Cardiac fibroblast (primary cell): Measurements from ENCODE around the gene POU2F1.

Source experiments
- DNase-seq, 2 donors: peaks; one replicate each; pipeline versions ENCODE4 v3.0.0 to v3.0.0-alpha.2; 2010; ENCODE audit warnings: low read depth in 2 of 2
- H3K4me3 ChIP-seq, 2 donors: replicated peaks in 1 of 2; 1 replicate in 1 of 2; 2 replicates in 1 of 2; pipeline ENCODE4 v1.5.1; 2011; ENCODE audit warnings: low read depth in 2 of 2, low read length in 2 of 2, mild to moderate bottlenecking in 2 of 2, moderate library complexity in 1 of 2
- TF ChIP-seq, protein P1 (sequence below): IDR thresholded peaks from one replicate; pipeline ENCODE4 v1.5.1; 2011; ENCODE audit warnings: low read depth, mild to moderate bottlenecking, low read length, inconsistent platforms

The POU2F1 gene

DNA sequence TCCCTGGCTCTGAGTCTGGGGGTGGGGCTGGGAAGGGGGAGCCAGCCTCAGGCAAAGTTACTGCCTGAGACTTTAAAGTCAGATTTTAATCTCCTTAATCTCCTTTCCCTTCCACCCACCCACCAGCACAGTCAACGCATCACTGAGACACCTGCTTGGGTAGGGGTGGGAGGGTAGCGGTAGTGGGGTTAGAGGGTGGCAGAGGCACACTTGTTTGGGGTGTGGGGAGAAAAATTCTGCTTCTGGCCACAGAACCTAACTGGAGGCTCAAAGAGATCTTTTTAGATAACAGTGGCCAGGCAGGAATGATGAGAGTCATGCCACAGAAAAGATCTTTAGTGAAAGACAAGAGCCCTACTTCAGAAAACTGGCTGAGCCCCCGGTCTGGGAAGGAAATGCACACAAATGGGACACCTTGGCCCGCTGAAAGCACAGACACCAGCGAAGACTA lies 253.5 kb downstream of the POU2F1 start:
- TF ChIP-seq, protein P1, sequence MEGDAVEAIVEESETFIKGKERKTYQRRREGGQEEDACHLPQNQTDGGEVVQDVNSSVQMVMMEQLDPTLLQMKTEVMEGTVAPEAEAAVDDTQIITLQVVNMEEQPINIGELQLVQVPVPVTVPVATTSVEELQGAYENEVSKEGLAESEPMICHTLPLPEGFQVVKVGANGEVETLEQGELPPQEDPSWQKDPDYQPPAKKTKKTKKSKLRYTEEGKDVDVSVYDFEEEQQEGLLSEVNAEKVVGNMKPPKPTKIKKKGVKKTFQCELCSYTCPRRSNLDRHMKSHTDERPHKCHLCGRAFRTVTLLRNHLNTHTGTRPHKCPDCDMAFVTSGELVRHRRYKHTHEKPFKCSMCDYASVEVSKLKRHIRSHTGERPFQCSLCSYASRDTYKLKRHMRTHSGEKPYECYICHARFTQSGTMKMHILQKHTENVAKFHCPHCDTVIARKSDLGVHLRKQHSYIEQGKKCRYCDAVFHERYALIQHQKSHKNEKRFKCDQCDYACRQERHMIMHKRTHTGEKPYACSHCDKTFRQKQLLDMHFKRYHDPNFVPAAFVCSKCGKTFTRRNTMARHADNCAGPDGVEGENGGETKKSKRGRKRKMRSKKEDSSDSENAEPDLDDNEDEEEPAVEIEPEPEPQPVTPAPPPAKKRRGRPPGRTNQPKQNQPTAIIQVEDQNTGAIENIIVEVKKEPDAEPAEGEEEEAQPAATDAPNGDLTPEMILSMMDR: no peak
- no peak overlapping the region for H3K4me3 ChIP-seq
- DNase-seq: no peak

DNA sequence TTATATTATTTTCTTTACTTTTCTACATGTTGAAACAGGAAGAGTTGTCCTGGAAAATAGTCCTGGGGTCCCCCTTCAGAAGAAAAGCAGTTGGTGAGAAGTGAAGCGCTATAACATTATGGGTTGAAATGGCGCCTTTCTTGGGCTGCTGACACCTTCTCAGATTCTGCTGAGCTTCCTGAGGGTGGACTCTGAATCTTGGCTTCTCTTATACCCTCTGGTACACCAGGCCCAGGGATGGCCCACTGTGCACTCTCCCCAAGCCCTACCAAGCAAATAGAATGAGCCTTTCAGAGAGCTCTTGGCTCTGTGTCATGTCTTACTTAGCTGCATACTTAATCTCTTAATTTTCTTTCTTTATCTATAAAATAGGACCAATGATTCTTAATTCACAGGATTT lies 255.4 kb downstream of the POU2F1 start:
- TF ChIP-seq, protein P1: no peak
- DNase-seq: no peak
- H3K4me3 ChIP-seq: no peak overlapping the region
